Measurements from ENCODE around the gene RITA1. TPM values are rescaled to one million over a fixed set of nuclear protein-coding genes. Genes with fewer than 3 reads are reported as not detected.

Gene RITA1
- total and polyA plus RNA-seq, 2 experiments from 2014 or later, result 16.1 to 26.9 TPM

DNA sequence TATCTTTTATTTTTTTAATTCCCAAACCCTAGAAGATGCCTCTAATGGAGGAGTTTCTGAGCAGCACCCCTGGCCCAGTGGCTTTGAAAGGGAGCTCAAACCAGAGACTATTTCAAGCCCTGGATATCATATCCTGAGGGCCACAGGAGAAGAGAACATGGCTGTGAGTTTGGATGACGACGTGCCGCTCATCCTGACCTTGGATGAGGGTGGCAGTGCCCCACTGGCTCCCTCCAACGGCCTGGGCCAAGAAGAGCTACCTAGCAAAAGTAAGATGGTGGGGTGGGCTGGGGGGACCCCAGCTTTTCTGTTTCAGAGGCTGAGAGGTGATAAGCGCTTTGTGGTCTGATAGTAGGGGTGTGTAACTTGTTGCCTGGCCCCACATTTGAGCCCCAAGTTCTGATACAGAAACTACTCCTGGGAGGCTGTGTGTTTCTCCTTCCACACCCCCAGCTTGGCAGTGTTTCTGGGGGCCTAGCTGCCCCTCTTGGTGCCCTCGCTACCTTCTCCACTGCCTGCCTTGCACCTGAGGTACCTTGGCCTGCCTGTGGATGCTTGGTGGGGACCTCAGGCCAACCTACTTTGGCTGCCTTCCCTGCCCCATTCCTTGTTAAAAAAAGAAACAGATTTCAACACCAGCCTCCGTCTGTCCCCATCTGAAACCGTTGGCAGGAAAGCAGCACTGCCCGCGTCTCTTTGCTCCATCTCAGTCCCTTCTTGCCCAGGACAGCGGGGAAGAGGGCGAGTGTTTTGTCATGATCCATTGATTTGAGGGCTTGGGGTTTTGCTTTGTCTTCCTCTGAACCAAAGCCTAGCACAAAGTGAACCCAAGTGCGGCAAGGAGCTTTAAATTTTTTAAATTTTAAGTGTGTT lies 41.4 kb downstream of the RITA1 start:
- Histone ChIP-seq H2AFZ (no peak overlapping the region), H3K27ac (no peak overlapping the region), H3K9me2 (replicated peaks; ENCODE audit: insufficient read depth) (no peaks in the 10 kb centered on the region), H3K4me3 (no peak overlapping the region), H4K20me1 (ENCODE audit: insufficient read depth, poor library complexity, severe bottlenecking) (no peaks in the 10 kb centered on the region), H3K27me3 (no peaks in the 10 kb centered on the region), H3K9me3 (ENCODE audit: low read depth) (no peaks in the 10 kb centered on the region), H3K36me3 (replicated peaks; ENCODE audit: insufficient read depth, low read depth) (no peaks in the 10 kb centered on the region), H3K4me2 (no peak overlapping the region), H3K4me1 (ENCODE audit: insufficient read depth) (peaks cover 47% of the 10 kb centered on the region), H3K79me2 (peaks cover 10% of the 10 kb centered on the region)
- TF ChIP-seq, protein P1, sequence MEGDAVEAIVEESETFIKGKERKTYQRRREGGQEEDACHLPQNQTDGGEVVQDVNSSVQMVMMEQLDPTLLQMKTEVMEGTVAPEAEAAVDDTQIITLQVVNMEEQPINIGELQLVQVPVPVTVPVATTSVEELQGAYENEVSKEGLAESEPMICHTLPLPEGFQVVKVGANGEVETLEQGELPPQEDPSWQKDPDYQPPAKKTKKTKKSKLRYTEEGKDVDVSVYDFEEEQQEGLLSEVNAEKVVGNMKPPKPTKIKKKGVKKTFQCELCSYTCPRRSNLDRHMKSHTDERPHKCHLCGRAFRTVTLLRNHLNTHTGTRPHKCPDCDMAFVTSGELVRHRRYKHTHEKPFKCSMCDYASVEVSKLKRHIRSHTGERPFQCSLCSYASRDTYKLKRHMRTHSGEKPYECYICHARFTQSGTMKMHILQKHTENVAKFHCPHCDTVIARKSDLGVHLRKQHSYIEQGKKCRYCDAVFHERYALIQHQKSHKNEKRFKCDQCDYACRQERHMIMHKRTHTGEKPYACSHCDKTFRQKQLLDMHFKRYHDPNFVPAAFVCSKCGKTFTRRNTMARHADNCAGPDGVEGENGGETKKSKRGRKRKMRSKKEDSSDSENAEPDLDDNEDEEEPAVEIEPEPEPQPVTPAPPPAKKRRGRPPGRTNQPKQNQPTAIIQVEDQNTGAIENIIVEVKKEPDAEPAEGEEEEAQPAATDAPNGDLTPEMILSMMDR (IDR thresholded peaks at IDR 0.05; ENCODE audit: poor library complexity), result no peak
- TF ChIP-seq EZH2 (IDR thresholded peaks at IDR 0.05; ENCODE audit: borderline replicate concordance) (no peak), EZH2phosphoT487 (IDR thresholded peaks at IDR 0.05; ENCODE audit: low read depth, severe bottlenecking, unreplicated experiment) (no peak)
- DNase-seq (ENCODE audit: low spot score), result no peak
- WGBS (ENCODE audit: low lambda C conversion rate, missing lambda C conversion rate), result 90% methylated on average over 13 of the region's 13 CpGs

DNA sequence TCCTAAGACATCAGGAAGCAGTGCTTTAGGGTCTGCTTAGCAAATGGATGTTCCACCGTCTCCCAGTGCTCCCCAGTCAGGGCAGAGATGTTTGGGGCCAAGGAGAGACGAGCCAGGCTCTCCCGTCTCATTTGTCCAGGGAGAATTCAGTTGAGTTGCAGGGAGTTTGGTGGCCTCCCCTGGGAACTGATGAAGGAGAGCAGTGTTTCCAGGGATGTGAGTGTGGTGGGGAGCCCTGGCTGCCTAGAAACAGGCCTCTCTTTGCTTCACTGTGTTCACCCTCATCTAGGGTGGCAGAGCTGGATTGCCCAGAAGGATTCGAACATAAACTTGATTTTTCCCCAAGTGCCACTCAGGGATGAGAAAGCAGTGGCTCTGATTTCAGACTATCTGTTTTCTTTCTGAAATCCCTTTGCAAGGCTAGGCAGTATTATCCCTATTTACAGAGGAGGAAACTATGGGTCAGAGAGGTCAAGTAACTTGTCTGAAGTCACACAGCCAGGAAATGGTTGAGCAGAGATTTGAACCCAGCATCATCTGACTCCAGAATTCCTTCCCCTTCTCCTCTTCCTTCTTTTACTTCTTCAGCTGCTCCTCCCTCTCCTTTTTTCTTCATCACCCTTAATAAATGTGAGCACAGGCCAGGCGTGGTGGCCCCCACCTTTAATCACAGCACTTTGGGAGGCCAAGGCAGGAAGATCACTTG lies 42.3 kb downstream of the RITA1 start:
- 92% methylated on average over 5 of the region's 5 CpGs for WGBS (ENCODE audit: low lambda C conversion rate, missing lambda C conversion rate)
- Histone ChIP-seq H3K79me2 (peaks cover 8% of the 10 kb centered on the region), H3K36me3 (replicated peaks; ENCODE audit: insufficient read depth, low read depth) (no peaks in the 10 kb centered on the region), H3K9me2 (replicated peaks; ENCODE audit: insufficient read depth) (no peaks in the 10 kb centered on the region), H3K27ac (peak overlapping the region; percentile 98), H3K27me3 (no peaks in the 10 kb centered on the region), H3K4me1 (ENCODE audit: insufficient read depth) (peaks cover 40% of the 10 kb centered on the region), H2AFZ (no peak overlapping the region), H3K4me2 (no peak overlapping the region), H3K9me3 (ENCODE audit: low read depth) (no peaks in the 10 kb centered on the region), H4K20me1 (ENCODE audit: insufficient read depth, poor library complexity, severe bottlenecking) (no peaks in the 10 kb centered on the region), H3K4me3 (no peak overlapping the region)
- no peak for DNase-seq (ENCODE audit: low spot score)
- TF ChIP-seq EZH2 (IDR thresholded peaks at IDR 0.05; ENCODE audit: borderline replicate concordance) (no peak), EZH2phosphoT487 (IDR thresholded peaks at IDR 0.05; ENCODE audit: low read depth, severe bottlenecking, unreplicated experiment) (no peak)
- TF ChIP-seq, protein P1 (IDR thresholded peaks at IDR 0.05; ENCODE audit: poor library complexity), result no peak

DNA sequence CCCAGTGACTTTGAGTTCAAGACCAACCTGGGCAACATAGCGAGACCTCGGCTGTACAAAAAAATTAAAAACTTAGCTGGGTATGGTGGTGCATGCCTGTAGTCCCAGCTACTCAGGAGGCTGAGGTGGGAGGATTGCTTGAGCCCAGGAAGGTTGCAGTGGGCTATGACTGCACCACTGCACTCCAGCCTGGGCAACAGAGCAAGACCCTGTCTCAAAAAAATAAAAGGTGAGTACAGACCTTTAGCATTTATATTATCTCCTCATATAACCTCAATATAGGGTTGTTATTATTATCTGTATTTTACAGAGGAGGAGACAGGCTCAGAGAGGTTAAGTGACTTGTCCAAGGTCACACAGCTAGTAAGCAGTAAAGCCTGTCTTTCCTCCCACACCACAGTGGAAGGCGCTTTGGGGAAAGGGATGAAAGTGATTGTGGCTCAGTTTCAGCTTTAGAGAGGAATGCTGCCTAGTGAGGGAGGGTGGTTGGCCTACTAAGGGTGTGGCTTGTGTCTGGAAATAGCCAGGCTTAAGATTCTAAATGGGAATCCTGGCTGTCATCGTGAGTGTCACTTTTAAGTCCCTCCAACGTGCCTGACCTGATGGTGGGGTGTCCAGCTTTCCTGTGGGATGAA lies 43.0 kb downstream of the RITA1 start:
- WGBS (ENCODE audit: low lambda C conversion rate, missing lambda C conversion rate), result 77% methylated on average over 5 of the region's 5 CpGs
- DNase-seq (ENCODE audit: low spot score), result no peak
- Histone ChIP-seq H2AFZ (no peak overlapping the region), H3K79me2 (peaks cover 8% of the 10 kb centered on the region), H3K36me3 (replicated peaks; ENCODE audit: insufficient read depth, low read depth) (no peaks in the 10 kb centered on the region), H3K4me1 (ENCODE audit: insufficient read depth) (peaks cover 38% of the 10 kb centered on the region), H3K9me3 (ENCODE audit: low read depth) (no peaks in the 10 kb centered on the region), H3K9me2 (replicated peaks; ENCODE audit: insufficient read depth) (no peaks in the 10 kb centered on the region), H3K27me3 (no peaks in the 10 kb centered on the region), H3K4me3 (no peak overlapping the region), H3K4me2 (no peak overlapping the region), H4K20me1 (ENCODE audit: insufficient read depth, poor library complexity, severe bottlenecking) (no peaks in the 10 kb centered on the region), H3K27ac (peak overlapping the region; percentile 98)
- TF ChIP-seq, protein P1 (IDR thresholded peaks at IDR 0.05; ENCODE audit: poor library complexity), result no peak
- no peak for TF ChIP-seq EZH2 (IDR thresholded peaks at IDR 0.05; ENCODE audit: borderline replicate concordance)
- no peak for TF ChIP-seq EZH2phosphoT487 (IDR thresholded peaks at IDR 0.05; ENCODE audit: low read depth, severe bottlenecking, unreplicated experiment)
